GM12878 (cell line): ENCODE data around the gene ABCG1. TPM values are rescaled to one million over a fixed set of nuclear protein-coding genes. Genes with fewer than 3 reads are reported as not detected.

ENCODE experiments used
- ATAC-seq: fragments of 200-7000 bp; cut with Tn5 transposase; 3 replicates; pipeline ENCODE4 v1.9.1; 2020; ENCODE audit warnings: mild to moderate bottlenecking, moderate library complexity
- BruUV-seq: library from RNA; stranded (reverse); fragments of 400-500 nt; replicated peaks from 2 replicates; lab custom pipeline; 2021; lab: Mats Ljungman, UMichigan
- CTCF ChIA-PET: fragments of 300-600 bp; sonication (Branson Sonifier 250); formaldehyde crosslinking; extraction: SDS; loops from one replicate; lab custom pipeline; 2021; ENCODE audit warnings: inconsistent platforms; lab: Yijun Ruan, JAX
- POLR2A ChIA-PET: fragments of 350-600 bp; formaldehyde crosslinking; extraction: SDS; loops from one replicate; lab custom pipeline; 2021; ENCODE audit warnings: inconsistent platforms; lab: Charles Lee
- RAD21 ChIA-PET: fragments of 300-600 bp; sonication (Branson Sonifier 250); formaldehyde crosslinking; loops from one replicate; lab custom pipeline; 2023; ENCODE audit warnings: antibody characterized with exemption; ENCODE audit not compliant: unreplicated experiment; lab: Charles Lee
- SMC1A ChIA-PET: fragments of 300-600 bp; sonication (Branson Sonifier 250); formaldehyde crosslinking; loops from one replicate; lab custom pipeline; 2023; ENCODE audit not compliant: unreplicated experiment, uncharacterized antibody; lab: Charles Lee
- DNase-seq: peaks from one replicate; pipeline ENCODE4 v3.0.0-alpha.2; 2011; ENCODE audit warnings: low read depth, low spot score
- FAIRE-seq: peaks from 3 replicates; lab custom pipeline; 2011; peaks lifted over from hg19 to GRCh38; lab: Jason Lieb, UNC
- H2AFZ ChIP-seq: 2 replicates; pipeline ENCODE4 v1.6.0; 2011; ENCODE audit warnings: low read depth, low read length, control low read depth; ENCODE audit not compliant: control insufficient read depth
- H3K27ac ChIP-seq: 2 replicates; pipeline ENCODE4 v1.5.1; 2011; ENCODE audit warnings: control low read depth; ENCODE audit not compliant: control insufficient read depth, insufficient read depth
- H3K27me3 ChIP-seq, 2 experiments: replicated peaks in 1 of 2; 2 replicates each; pipeline versions ENCODE4 v1.6.0 to v1.6.1; 2011; ENCODE audit warnings: low read length in 1 of 2; ENCODE audit not compliant: control insufficient read depth in 2 of 2, insufficient read depth in 2 of 2
- H3K36me3 ChIP-seq, 2 experiments: 2 replicates each; pipeline ENCODE4 v1.5.1; 2011; ENCODE audit warnings: low read length in 1 of 2; ENCODE audit not compliant: control insufficient read depth in 2 of 2, insufficient read depth in 2 of 2
- H3K4me1 ChIP-seq: 2 replicates; pipeline ENCODE4 v1.6.1; 2011; ENCODE audit warnings: mild to moderate bottlenecking, low read length, moderate library complexity, mixed read lengths; ENCODE audit not compliant: control insufficient read depth, insufficient read depth
- H3K4me2 ChIP-seq: 2 replicates; pipeline ENCODE4 v1.6.0; 2011; ENCODE audit warnings: control low read depth; ENCODE audit not compliant: control insufficient read depth, insufficient read depth
- H3K4me3 ChIP-seq: fragments of 200-600 bp; sonication (generic); 2 replicates; pipeline ENCODE4 v1.5.1; 2016
- H3K79me2 ChIP-seq: 2 replicates; pipeline ENCODE4 v1.6.0; 2011; ENCODE audit warnings: low read length; ENCODE audit not compliant: control insufficient read depth, insufficient read depth
- H3K9ac ChIP-seq: 2 replicates; pipeline ENCODE4 v1.8.0; 2011; ENCODE audit warnings: low read length, control low read depth, mixed read lengths; ENCODE audit not compliant: control insufficient read depth, insufficient read depth
- H3K9me3 ChIP-seq: replicated peaks from 3 replicates; pipeline ENCODE4 v1.5.1; 2011; ENCODE audit warnings: mild to moderate bottlenecking, low read length; ENCODE audit not compliant: control insufficient read depth, insufficient read depth
- H4K20me1 ChIP-seq: 2 replicates; pipeline ENCODE4 v1.6.0; 2011; ENCODE audit not compliant: control insufficient read depth, insufficient read depth
- CHD2 ChIP-seq: IDR thresholded peaks from 2 replicates; pipeline ENCODE4 v1.6.1; 2011; ENCODE audit warnings: low read depth, low read length, improper control_type of control experiment, borderline replicate concordance
- CTCF ChIP-seq, 3 experiments: IDR thresholded peaks in 2 of 3; conservative IDR thresholded peaks in 1 of 3; 2 replicates each; pipeline ENCODE4 v1.5.1; 2011; ENCODE audit warnings: low read depth in 3 of 3, low read length in 3 of 3, mild to moderate bottlenecking in 3 of 3, control low read depth in 2 of 3, moderate library complexity in 2 of 3, inconsistent platforms in 1 of 3, mixed read lengths in 1 of 3; ENCODE audit not compliant: control insufficient read depth in 2 of 3, insufficient read depth in 1 of 3; ENCODE audit errors: extremely low read depth in 1 of 3
- RFX5 ChIP-seq: IDR thresholded peaks from 2 replicates; pipeline ENCODE4 v1.6.1; 2011; ENCODE audit warnings: low read depth, low read length, improper control_type of control experiment
- WGBS: methylation state at CpG from one replicate; pipeline ENCODE4 v1.1.6; 2016; ENCODE audit warnings: low lambda C conversion rate; ENCODE audit not compliant: insufficient replicate concordance, insufficient coverage; ENCODE audit errors: missing lambda C conversion rate; 5-methylcytosine and 5-hydroxymethylcytosine counted together
- in situ Hi-C: fragments of 300-500 bp; cut with MboI; formaldehyde crosslinking; loops from 9 replicates; pipeline ENCODE4 v1.14.3; 2018; ENCODE audit warnings: mixed read lengths
- intact Hi-C: fragments of 100-400 bp; cut with micrococcal nuclease; formaldehyde crosslinking; loops from one replicate; pipeline ENCODE4 v1.14.2; 2022; ENCODE audit not compliant: unreplicated experiment
- polyA plus RNA-seq, 11 experiments: library from polyadenylated mRNA; depleted of rRNA in 4 of 11; unstranded in 6 of 11; stranded (reverse) in 5 of 11; fragments of >200 nt; fragmentation: Nextera tagmentation in 4 of 11; fragmentation: Illumina TruSeq in 1 of 11; extraction: Ambion mirVana in 4 of 11; extraction: Trizol in 1 of 11; gene quantifications; 1 replicate in 1 of 11; 2 replicates in 10 of 11; pipeline versions ENCODE4 v1.2.1 to v1.2.3, GENCODE V29; 2011 to 2016; ENCODE audit warnings: inconsistent platforms in 2 of 11, missing spikeins in 2 of 11, low read depth in 1 of 11
- total RNA-seq, 4 experiments: library from RNA; depleted of rRNA in 3 of 4; stranded (reverse); fragments of >200 nt in 3 of 4; fragmentation: Illumina TruSeq in 1 of 4; extraction: Trizol in 1 of 4; gene quantifications; 2 replicates each; pipeline versions ENCODE4 v1.2.1 to v1.2.3, GENCODE V29; 2013 to 2021

ABCG1 gene
- total and polyA plus RNA-seq, 10 of the 15 experiments (the other 5 are each of a cell fraction or from before 2014, with no cell fraction given): 0.59 to 19.3 (median 5.7) TPM

- no TSS peak for BruUV-seq
- no peaks in the 10 kb centered on the region for H3K79me2 ChIP-seq
- H2AFZ ChIP-seq: no peak overlapping the region
- H3K27ac ChIP-seq: no peak overlapping the region
- no peak for ATAC-seq
- H3K4me3 ChIP-seq: no peak overlapping the region
- 0 out of 6 replicates have a peak, but pooled peaks of 2 of the 3 experiments have one; percentile 7 to 14 for TF ChIP-seq CTCF (IDR thresholded peaks at IDR 0.05 in 2 of 3, conservative IDR thresholded peaks at IDR 0.05 in 1 of 3; ENCODE audit: control insufficient read depth in 2 of 3, extremely low read depth in 1 of 3, insufficient read depth in 1 of 3, low read depth in 3 of 3, low read length in 3 of 3)
- TF ChIP-seq RFX5: no peak
- no peak for TF ChIP-seq CHD2
- H3K36me3 ChIP-seq: no peaks in the 10 kb centered on the region
- in situ Hi-C loops (loop anchor here (5.0 kb wide), 1 partner anchor 297 kb away; no protein-coding TSS in a partner anchor), intact Hi-C loops (loop anchor here (5.0 to 10.0 kb wide), 3 partner anchors 47 to 297 kb away; no protein-coding TSS in a partner anchor)
- SMC1A ChIA-PET: interaction anchor here (0.9 to 7.8 kb wide), 9 partner anchors 9 to 81 kb away, joined by 3 to 77 read pairs (median 29); partner anchors contain the start of gene ABCG1
- no peak overlapping the region for H3K4me2 ChIP-seq
- H3K9ac ChIP-seq: no peak overlapping the region
- no peak for FAIRE-seq
- no peaks in the 10 kb centered on the region for H3K27me3 ChIP-seq
- POLR2A ChIA-PET: interaction anchor here (0.8 to 4.4 kb wide), 3 partner anchors 9 to 79 kb away, joined by 3 to 35 read pairs (median 16); partner anchors contain the start of gene ABCG1
- DNase-seq: no peak
- RAD21 ChIA-PET: interaction anchor here (1.3 to 5.4 kb wide), 5 partner anchors 12 to 95 kb away, joined by 3 to 60 read pairs (median 45); partner anchors contain the start of gene ABCG1
- no peaks in the 10 kb centered on the region for H4K20me1 ChIP-seq
- H3K9me3 ChIP-seq: no peaks in the 10 kb centered on the region
- 94% methylated on average over 8 of the region's 8 CpGs for WGBS
- peaks cover 51% of the 10 kb centered on the region for H3K4me1 ChIP-seq
- CTCF ChIA-PET: interaction anchor here (1.7 to 10.6 kb wide), 5 partner anchors 10 to 94 kb away, joined by 8 to 151 read pairs (median 22); no protein-coding TSS in a partner anchor
Observed at GRCh38 chr21:42239973-42240372, 21.0 kb downstream of the ABCG1 start.
